Neural cell (in vitro differentiated cells): ENCODE data around the gene DND1. TPM values are rescaled to one million over a fixed set of nuclear protein-coding genes. Genes with fewer than 3 reads are reported as not detected.
A peak's percentile ranks its signal among the peaks of the same experiment; 100 is the strongest.
"Not testable (repeated sequence)": the region's sequence is repeated elsewhere in the genome, so short reads cannot be mapped to it uniquely, and the experiment has no call there.

ENCODE experiments used
- H2AFZ ChIP-seq: fragments of 200-600, 300-800 bp; sonication (generic), shearing (Covaris generic); 2 replicates; pipeline ENCODE4 v1.6.0; 2014; ENCODE audit warnings: low read depth, mild to moderate bottlenecking, antibody characterized with exemption, low read length, moderate library complexity
- H3F3A ChIP-seq: fragments of 200-600 bp; shearing (Covaris generic); 2 replicates; pipeline ENCODE4 v1.6.1; 2016; ENCODE audit warnings: mild to moderate bottlenecking, moderate library complexity, mixed read lengths, antibody characterized with exemption, low read length; ENCODE audit not compliant: insufficient read depth, poor library complexity, severe bottlenecking
- H3K27ac ChIP-seq: fragments of 200-600, 300-800 bp; sonication (generic), shearing (Covaris generic); 2 replicates; pipeline ENCODE4 v1.5.1; 2014; ENCODE audit warnings: mild to moderate bottlenecking, low read length, moderate library complexity
- H3K27me3 ChIP-seq: fragments of 300-800, 200-600 bp; sonication (generic), shearing (Covaris generic); 2 replicates; pipeline ENCODE4 v1.6.0; 2014; ENCODE audit warnings: mild to moderate bottlenecking, low read depth, low read length, moderate library complexity; ENCODE audit not compliant: insufficient read depth
- H3K36me3 ChIP-seq: fragments of 300-800, 200-600 bp; sonication (generic), shearing (Covaris generic); 2 replicates; pipeline ENCODE4 v1.5.1; 2014; ENCODE audit warnings: mild to moderate bottlenecking, antibody characterized with exemption, low read length, moderate library complexity; ENCODE audit not compliant: insufficient read depth
- H3K4me2 ChIP-seq: fragments of 300-800, 200-600 bp; sonication (generic), shearing (Covaris generic); 2 replicates; pipeline ENCODE4 v1.6.0; 2014; ENCODE audit warnings: mild to moderate bottlenecking, low read length
- H3K4me3 ChIP-seq: fragments of 300-800, 200-600 bp; sonication (generic), shearing (Covaris generic); 2 replicates; pipeline ENCODE4 v1.5.1; 2014; ENCODE audit warnings: mild to moderate bottlenecking, low read length, moderate library complexity
- H3K79me2 ChIP-seq: fragments of 200-600 bp; shearing (Covaris generic); replicated peaks from 2 replicates; pipeline ENCODE4 v1.6.0; 2014; ENCODE audit warnings: mild to moderate bottlenecking, low read length, moderate library complexity; ENCODE audit not compliant: insufficient read depth
- H3K9ac ChIP-seq: fragments of 300-800, 200-600 bp; sonication (generic), shearing (Covaris generic); 2 replicates; pipeline ENCODE4 v1.6.1; 2016; ENCODE audit warnings: mild to moderate bottlenecking, low read length, mixed read lengths
- H3K9me2 ChIP-seq: fragments of 200-600 bp; shearing (Covaris generic); 2 replicates; pipeline ENCODE4 v1.6.1; 2016; ENCODE audit warnings: mild to moderate bottlenecking, low read length, mixed read lengths; ENCODE audit not compliant: insufficient read depth
- H3K9me3 ChIP-seq: fragments of 200-600, 300-800 bp; sonication (generic), shearing (Covaris generic); 2 replicates; pipeline ENCODE4 v1.6.1; 2016; ENCODE audit warnings: mild to moderate bottlenecking, mixed run types, low read length, moderate library complexity, mixed read lengths
- H4K20me1 ChIP-seq: fragments of 200-600 bp; shearing (Covaris generic); 2 replicates; pipeline ENCODE4 v1.6.1; 2016; ENCODE audit warnings: mild to moderate bottlenecking, mixed run types; ENCODE audit not compliant: insufficient read depth
- EP300 ChIP-seq: fragments of 450-650 bp; conservative IDR thresholded peaks from 2 replicates; pipeline ENCODE4 v1.6.1; 2014; ENCODE audit warnings: antibody characterized with exemption, mild to moderate bottlenecking, moderate library complexity; ENCODE audit not compliant: poor library complexity, severe bottlenecking
- EZH2 ChIP-seq: fragments of 200-600, 300-800 bp; shearing (Covaris generic), sonication (generic); IDR thresholded peaks from 2 replicates; pipeline ENCODE4 v1.6.1; 2014; ENCODE audit warnings: antibody characterized with exemption, low read length, borderline replicate concordance, mild to moderate bottlenecking; ENCODE audit not compliant: insufficient read depth, poor library complexity, severe bottlenecking
- MXI1 ChIP-seq: fragments of 450-650 bp; conservative IDR thresholded peaks from 2 replicates; pipeline ENCODE4 v1.6.1; 2014; ENCODE audit warnings: antibody characterized with exemption, mild to moderate bottlenecking; ENCODE audit not compliant: poor library complexity, severe bottlenecking
- POLR2AphosphoS5 ChIP-seq: IDR thresholded peaks from 2 replicates; pipeline ENCODE4 v1.6.1; 2012
- RAD21 ChIP-seq: fragments of 450-650 bp; conservative IDR thresholded peaks from 2 replicates; pipeline ENCODE4 v1.6.1; 2014; ENCODE audit warnings: antibody characterized with exemption, mild to moderate bottlenecking, moderate library complexity
- SMC3 ChIP-seq: fragments of 450-650 bp; conservative IDR thresholded peaks from 2 replicates; pipeline ENCODE4 v1.6.1; 2014; ENCODE audit warnings: antibody characterized with exemption, mild to moderate bottlenecking, moderate library complexity; ENCODE audit not compliant: poor library complexity
- TAF1 ChIP-seq: IDR thresholded peaks from 2 replicates; pipeline ENCODE4 v1.6.1; 2012; ENCODE audit warnings: low read depth
- polyA plus RNA-seq: library from polyadenylated mRNA; depleted of rRNA; stranded (reverse); fragments of >200 nt; gene quantifications from 2 replicates; pipeline ENCODE4 v1.2.3, GENCODE V29; 2014
- TF ChIP-seq, protein P1 (sequence below): IDR thresholded peaks from 2 replicates; pipeline ENCODE4 v1.6.1; 2012; ENCODE audit warnings: borderline replicate concordance
- TF ChIP-seq, protein P2 (sequence below): fragments of 450-650 bp; IDR thresholded peaks from 2 replicates; pipeline ENCODE4 v1.5.1; 2014; ENCODE audit warnings: antibody characterized with exemption, mild to moderate bottlenecking, moderate library complexity; ENCODE audit not compliant: poor library complexity, severe bottlenecking

Gene DND1
- polyA plus RNA-seq, 1 donor from 2014 or later = 4.4 TPM

DNA sequence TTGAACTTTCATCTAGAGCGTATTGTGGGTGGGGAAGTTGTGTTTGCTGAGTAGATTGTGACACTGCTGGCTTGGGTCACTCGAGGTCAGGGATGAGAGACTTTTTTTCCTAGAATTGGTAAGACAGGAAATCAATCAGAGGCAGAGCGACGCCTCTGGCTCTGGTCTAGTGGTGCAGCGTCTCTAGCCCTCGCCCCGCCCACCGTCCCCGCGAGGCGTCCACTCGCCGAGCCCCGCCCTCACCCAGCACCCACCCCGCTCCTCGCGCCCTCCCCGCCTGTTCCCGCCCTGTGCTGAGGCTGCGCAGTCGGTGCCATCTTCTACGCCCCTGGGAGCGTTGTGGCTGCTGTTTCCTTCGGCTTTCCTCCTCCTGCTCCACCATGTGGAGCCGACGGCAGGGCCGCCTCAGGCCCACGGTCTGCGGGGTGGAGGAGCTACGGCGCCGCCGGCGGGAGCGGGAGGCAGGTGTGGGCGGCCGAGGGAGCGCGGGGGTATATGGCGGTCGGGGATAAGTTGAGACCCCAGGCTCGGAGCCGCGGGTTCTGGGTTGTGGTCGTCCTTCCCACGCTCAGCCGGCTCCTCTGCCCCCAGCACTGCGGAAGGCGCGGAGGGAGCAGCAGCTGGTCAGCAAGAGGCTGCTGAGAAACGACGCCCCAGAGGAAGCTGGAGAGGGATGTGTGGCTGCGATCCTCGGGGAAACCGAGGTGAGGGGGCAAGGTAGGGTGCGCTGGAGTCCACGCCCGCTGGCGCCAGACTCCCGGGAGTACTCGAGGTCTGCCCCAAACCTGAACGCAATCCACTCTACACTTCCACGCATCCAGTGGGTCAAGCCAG lies 34.0 kb downstream of the DND1 start, which contains the start of gene TMCO6:
TSS of gene TMCO6 (plus strand) at position 304 of the 834 bp plus-strand sequence. CDS start at position 381, 77 bp downstream.
- no peaks in the 10 kb centered on the region for H4K20me1 ChIP-seq
- no peaks in the 10 kb centered on the region for H3K27me3 ChIP-seq
- no peaks in the 10 kb centered on the region for H3K36me3 ChIP-seq
- no peaks in the 10 kb centered on the region for H3K9me3 ChIP-seq
- peak within 1 kb of the TSS; percentile 44 for H3K27ac ChIP-seq
- peak within 1 kb of the TSS; percentile 70 for H3K4me2 ChIP-seq
- peak within 1 kb of the TSS; percentile 51 for H2AFZ ChIP-seq
- H3K4me3 ChIP-seq = peak within 1 kb of the TSS; percentile 81
- H3K9me2 ChIP-seq = no peaks in the 10 kb centered on the region
- no peaks in the 10 kb centered on the region for H3F3A ChIP-seq
- H3K79me2 ChIP-seq = no peaks in the 10 kb centered on the region
- TF ChIP-seq, protein P1, sequence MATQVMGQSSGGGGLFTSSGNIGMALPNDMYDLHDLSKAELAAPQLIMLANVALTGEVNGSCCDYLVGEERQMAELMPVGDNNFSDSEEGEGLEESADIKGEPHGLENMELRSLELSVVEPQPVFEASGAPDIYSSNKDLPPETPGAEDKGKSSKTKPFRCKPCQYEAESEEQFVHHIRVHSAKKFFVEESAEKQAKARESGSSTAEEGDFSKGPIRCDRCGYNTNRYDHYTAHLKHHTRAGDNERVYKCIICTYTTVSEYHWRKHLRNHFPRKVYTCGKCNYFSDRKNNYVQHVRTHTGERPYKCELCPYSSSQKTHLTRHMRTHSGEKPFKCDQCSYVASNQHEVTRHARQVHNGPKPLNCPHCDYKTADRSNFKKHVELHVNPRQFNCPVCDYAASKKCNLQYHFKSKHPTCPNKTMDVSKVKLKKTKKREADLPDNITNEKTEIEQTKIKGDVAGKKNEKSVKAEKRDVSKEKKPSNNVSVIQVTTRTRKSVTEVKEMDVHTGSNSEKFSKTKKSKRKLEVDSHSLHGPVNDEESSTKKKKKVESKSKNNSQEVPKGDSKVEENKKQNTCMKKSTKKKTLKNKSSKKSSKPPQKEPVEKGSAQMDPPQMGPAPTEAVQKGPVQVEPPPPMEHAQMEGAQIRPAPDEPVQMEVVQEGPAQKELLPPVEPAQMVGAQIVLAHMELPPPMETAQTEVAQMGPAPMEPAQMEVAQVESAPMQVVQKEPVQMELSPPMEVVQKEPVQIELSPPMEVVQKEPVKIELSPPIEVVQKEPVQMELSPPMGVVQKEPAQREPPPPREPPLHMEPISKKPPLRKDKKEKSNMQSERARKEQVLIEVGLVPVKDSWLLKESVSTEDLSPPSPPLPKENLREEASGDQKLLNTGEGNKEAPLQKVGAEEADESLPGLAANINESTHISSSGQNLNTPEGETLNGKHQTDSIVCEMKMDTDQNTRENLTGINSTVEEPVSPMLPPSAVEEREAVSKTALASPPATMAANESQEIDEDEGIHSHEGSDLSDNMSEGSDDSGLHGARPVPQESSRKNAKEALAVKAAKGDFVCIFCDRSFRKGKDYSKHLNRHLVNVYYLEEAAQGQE = no peak
- TF ChIP-seq POLR2AphosphoS5 (peak; percentile 62), EZH2 (no peak), EP300 (no peak), RAD21 (no peak), SMC3 (peak; percentile 22), MXI1 (peak; percentile 84), TAF1 (no peak)
- TF ChIP-seq, protein P2, sequence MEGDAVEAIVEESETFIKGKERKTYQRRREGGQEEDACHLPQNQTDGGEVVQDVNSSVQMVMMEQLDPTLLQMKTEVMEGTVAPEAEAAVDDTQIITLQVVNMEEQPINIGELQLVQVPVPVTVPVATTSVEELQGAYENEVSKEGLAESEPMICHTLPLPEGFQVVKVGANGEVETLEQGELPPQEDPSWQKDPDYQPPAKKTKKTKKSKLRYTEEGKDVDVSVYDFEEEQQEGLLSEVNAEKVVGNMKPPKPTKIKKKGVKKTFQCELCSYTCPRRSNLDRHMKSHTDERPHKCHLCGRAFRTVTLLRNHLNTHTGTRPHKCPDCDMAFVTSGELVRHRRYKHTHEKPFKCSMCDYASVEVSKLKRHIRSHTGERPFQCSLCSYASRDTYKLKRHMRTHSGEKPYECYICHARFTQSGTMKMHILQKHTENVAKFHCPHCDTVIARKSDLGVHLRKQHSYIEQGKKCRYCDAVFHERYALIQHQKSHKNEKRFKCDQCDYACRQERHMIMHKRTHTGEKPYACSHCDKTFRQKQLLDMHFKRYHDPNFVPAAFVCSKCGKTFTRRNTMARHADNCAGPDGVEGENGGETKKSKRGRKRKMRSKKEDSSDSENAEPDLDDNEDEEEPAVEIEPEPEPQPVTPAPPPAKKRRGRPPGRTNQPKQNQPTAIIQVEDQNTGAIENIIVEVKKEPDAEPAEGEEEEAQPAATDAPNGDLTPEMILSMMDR = peak; percentile 63
- peak within 1 kb of the TSS; percentile 67 for H3K9ac ChIP-seq

DNA sequence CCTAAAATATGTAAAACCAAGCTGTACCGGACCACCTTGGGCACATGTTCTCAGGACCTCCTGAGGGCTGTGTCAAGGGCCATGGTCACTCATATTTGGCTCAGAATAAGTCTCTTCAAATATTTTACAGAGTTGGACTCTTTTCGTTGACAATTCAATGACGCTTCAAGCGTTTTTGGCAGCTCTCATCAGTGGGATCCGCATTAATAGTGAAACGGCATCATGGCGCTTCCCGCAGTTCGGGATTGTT lies 34.6 kb downstream of the DND1 start:
- H3K36me3 ChIP-seq, H3K79me2 ChIP-seq, H3K27ac ChIP-seq, H3K4me2 ChIP-seq, H3K9me2 ChIP-seq, H3K27me3 ChIP-seq, H3K9me3 ChIP-seq, H3K9ac ChIP-seq, H3F3A ChIP-seq, H2AFZ ChIP-seq, H4K20me1 ChIP-seq: not testable (repeated sequence)
- peak overlapping the region; percentile 81 for H3K4me3 ChIP-seq
